GM13977 (cell line): Measurements from ENCODE around the gene FYB1.

Experiments
- DNase-seq: peaks from one replicate; pipeline ENCODE4 v3.0.0; 2012; ENCODE audit warnings: low spot score
- in situ Hi-C: fragments of 300-500 bp; cut with MboI; formaldehyde crosslinking; loops from one replicate; pipeline ENCODE4 v1.12.0; 2022; ENCODE audit warnings: low sequenced_read_pairs, low pct_unique_long_range_greater_than_20kb, mixed read lengths, inconsistent platforms; ENCODE audit not compliant: unreplicated experiment
- TF ChIP-seq, protein P1 (sequence below): IDR thresholded peaks from 2 replicates; pipeline ENCODE4 v1.5.1; 2012; ENCODE audit warnings: mild to moderate bottlenecking, control low read depth; ENCODE audit not compliant: insufficient read depth; ENCODE audit errors: extremely low read depth, missing control alignments

Gene FYB1

GRCh38 chr5:39058178-39058921 lies 161.0 kb downstream of the FYB1 start:
- TF ChIP-seq, protein P1, sequence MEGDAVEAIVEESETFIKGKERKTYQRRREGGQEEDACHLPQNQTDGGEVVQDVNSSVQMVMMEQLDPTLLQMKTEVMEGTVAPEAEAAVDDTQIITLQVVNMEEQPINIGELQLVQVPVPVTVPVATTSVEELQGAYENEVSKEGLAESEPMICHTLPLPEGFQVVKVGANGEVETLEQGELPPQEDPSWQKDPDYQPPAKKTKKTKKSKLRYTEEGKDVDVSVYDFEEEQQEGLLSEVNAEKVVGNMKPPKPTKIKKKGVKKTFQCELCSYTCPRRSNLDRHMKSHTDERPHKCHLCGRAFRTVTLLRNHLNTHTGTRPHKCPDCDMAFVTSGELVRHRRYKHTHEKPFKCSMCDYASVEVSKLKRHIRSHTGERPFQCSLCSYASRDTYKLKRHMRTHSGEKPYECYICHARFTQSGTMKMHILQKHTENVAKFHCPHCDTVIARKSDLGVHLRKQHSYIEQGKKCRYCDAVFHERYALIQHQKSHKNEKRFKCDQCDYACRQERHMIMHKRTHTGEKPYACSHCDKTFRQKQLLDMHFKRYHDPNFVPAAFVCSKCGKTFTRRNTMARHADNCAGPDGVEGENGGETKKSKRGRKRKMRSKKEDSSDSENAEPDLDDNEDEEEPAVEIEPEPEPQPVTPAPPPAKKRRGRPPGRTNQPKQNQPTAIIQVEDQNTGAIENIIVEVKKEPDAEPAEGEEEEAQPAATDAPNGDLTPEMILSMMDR: no peak
- in situ Hi-C loops: no loop called here
- peak; percentile 50 for DNase-seq

DNA sequence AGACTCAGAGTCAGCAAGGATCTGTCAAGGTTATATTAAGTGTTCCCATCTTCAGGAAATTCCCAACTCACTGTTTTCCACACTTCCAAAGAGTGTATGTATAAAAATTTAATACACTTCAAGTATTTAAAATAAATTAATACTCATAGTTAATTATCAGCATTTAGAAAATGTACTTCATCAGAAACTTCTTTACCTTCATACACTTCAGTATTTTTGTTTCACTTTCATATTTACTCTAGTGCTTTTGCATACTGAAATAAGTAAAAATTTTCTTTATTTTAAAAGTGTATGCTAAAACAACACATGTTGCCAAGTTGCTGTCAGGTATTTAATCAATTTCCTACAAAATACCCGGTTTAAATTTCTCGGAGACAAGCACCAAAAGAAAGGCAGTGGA lies 161.6 kb downstream of the FYB1 start:
- TF ChIP-seq, protein P1: no peak
- no peak for DNase-seq
- in situ Hi-C loops: no loop called here

DNA sequence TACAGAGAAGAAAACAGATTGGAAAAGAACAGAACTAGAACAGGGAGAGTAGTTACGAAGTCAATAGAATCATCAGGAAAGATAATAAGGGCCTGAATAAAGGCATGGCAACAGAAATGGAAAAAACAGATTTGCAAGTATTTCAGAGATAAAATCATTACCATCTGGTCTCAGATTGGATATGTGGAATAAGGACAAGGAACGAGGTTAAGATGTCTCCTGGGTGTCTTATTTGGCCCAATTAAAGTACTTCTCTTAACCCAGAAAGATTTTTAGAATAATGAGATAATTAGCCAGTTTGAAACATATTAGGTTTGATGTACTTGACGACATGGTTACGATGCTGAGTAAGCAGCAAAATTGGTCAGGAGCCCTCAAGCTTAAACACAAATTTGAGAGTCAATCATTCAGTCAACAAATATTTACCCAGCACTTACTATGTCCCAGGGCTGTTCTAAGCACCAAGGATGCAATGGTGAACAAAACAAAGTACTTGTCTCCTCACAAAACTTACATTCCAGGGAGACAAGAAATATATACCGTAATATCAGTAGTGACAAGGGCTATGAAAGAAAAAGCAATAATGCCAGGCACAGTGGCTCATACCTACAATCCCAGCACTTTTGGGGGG lies 163.5 kb downstream of the FYB1 start:
- in situ Hi-C loops: no loop called here
- DNase-seq: no peak
- TF ChIP-seq, protein P1: no peak
